Kidney (tissue), 14 donors: ENCODE data around the gene CMTM2. TPM values are rescaled to one million over a fixed set of nuclear protein-coding genes. Genes with fewer than 3 reads are reported as not detected.

Experiments used
- DNase-seq, 5 donors: peaks; one replicate each; pipeline ENCODE4 v3.0.0-alpha.2; 2013 to 2020
- FAIRE-seq: peaks from 2 replicates; lab custom pipeline; 2012; peaks lifted over from hg19 to GRCh38; lab: Jason Lieb, UNC
- H3K27ac ChIP-seq, 2 donors: one replicate each; pipeline ENCODE4 v1.7.0; 2013; ENCODE audit warnings: low read depth in 2 of 2, low read length in 2 of 2, inconsistent platforms in 1 of 2
- H3K27me3 ChIP-seq: one replicate; pipeline ENCODE4 v1.7.1; 2013; ENCODE audit warnings: low read length, inconsistent platforms; ENCODE audit not compliant: control insufficient read depth, insufficient read depth
- H3K36me3 ChIP-seq, 3 donors: one replicate each; pipeline versions ENCODE4 v1.7.0 to v1.7.1; 2013; ENCODE audit warnings: low read length in 3 of 3, control low read depth in 1 of 3, inconsistent platforms in 1 of 3; ENCODE audit not compliant: insufficient read depth in 3 of 3, control insufficient read depth in 2 of 3
- H3K4me1 ChIP-seq, 3 donors: one replicate each; pipeline versions ENCODE4 v1.7.0 to v1.7.1; 2013; ENCODE audit warnings: low read length in 3 of 3, inconsistent platforms in 1 of 3, low read depth in 1 of 3; ENCODE audit not compliant: control insufficient read depth in 2 of 3, insufficient read depth in 2 of 3
- H3K4me3 ChIP-seq, 3 donors: one replicate each; pipeline versions ENCODE4 v1.7.0 to v1.8.1; 2013; ENCODE audit warnings: low read length in 3 of 3, control low read depth in 1 of 3, inconsistent platforms in 1 of 3
- H3K9ac ChIP-seq, 3 donors: one replicate each; pipeline versions ENCODE4 v1.7.0 to v1.7.1; 2013; ENCODE audit warnings: low read length in 3 of 3, control low read depth in 1 of 3, inconsistent platforms in 1 of 3
- H3K9me3 ChIP-seq, 3 donors: one replicate each; pipeline versions ENCODE4 v1.7.0 to v1.7.1; 2013; ENCODE audit warnings: low read length in 3 of 3, control low read depth in 1 of 3, inconsistent platforms in 1 of 3; ENCODE audit not compliant: control insufficient read depth in 2 of 3, insufficient read depth in 1 of 3
- CTCF ChIP-seq: IDR thresholded peaks from 3 replicates; pipeline ENCODE4 v1.5.1; 2012; ENCODE audit warnings: mild to moderate bottlenecking, moderate library complexity, borderline replicate concordance; ENCODE audit not compliant: insufficient read depth; ENCODE audit errors: extremely low read depth
- intact Hi-C: fragments of 100-400 bp; cut with DNase I; formaldehyde crosslinking; loops from one replicate; pipeline ENCODE4 v1.11.1; 2022
- polyA plus RNA-seq: library from polyadenylated mRNA; stranded (reverse); fragments of 350-450 nt; fragmentation: Illumina TruSeq; extraction: RNeasy Lipid Tissue Mini Kit (QIAGEN cat#74804); gene quantifications from one replicate; pipeline ENCODE4 v1.2.3, GENCODE V29; 2014; ENCODE audit warnings: low read depth, low replicate concordance; ENCODE audit not compliant: insufficient read depth
- total RNA-seq: library from RNA; stranded (reverse); fragmentation: NEBNext Ultra II Directional; extraction: Animal tissue kit (Norgen Biotek cat#: 25700); gene quantifications from one replicate; pipeline ENCODE4 v1.2.1, GENCODE V29; 2021
- donor health status: control.
- donor health status: control.
- donor health status: control.
- donor health status: control.
- donor health status: control.
- donor health status: DM: yes; HTN: yes; CAD: no.
- donor health status: Normal renal cell carcinoma (clear cell type).

Gene CMTM2
- total and polyA plus RNA-seq, 2 donors from 2014 or later: 0.25 TPM; not detected in 1

- H3K4me1 ChIP-seq: peaks cover 0 to 14% (median 8%) of the 10 kb centered on the region in 3 donors
- FAIRE-seq (no peak), DNase-seq (peak in 1 of 5 donors; percentile 70)
- peak overlapping the region in 1 of 3 donors; percentile 40 for H3K9ac ChIP-seq
- no peak for TF ChIP-seq CTCF
- peaks cover 0 to 3% (median 0%) of the 10 kb centered on the region in 3 donors for H3K36me3 ChIP-seq
- intact Hi-C loops: loop anchor here (10.0 kb wide), 1 partner anchor 201 kb away; no protein-coding TSS in a partner anchor
- H3K4me3 ChIP-seq: peak overlapping the region in 2 of 3 donors; percentile 16 to 29
- no peak overlapping the region for H3K27ac ChIP-seq
- H3K27me3 ChIP-seq: no peaks in the 10 kb centered on the region
- no peaks in the 10 kb centered on the region for H3K9me3 ChIP-seq
Observed at GRCh38 chr16:66605979-66606751, 26.9 kb downstream of the CMTM2 start.

GRCh38 chr16:66608241-66609138 is 29.2 kb downstream of the CMTM2 start:
- DNase-seq (peak; percentile 92 to 95 (median 92)), FAIRE-seq (no peak)
- H3K27ac ChIP-seq: no peak overlapping the region
- no peaks in the 10 kb centered on the region for H3K9me3 ChIP-seq
- peaks cover 0 to 14% (median 8%) of the 10 kb centered on the region in 3 donors for H3K4me1 ChIP-seq
- intact Hi-C loops: loop anchor here (10.0 kb wide), 1 partner anchor 204 kb away; no protein-coding TSS in a partner anchor
- TF ChIP-seq CTCF: peak; percentile 75
- H3K9ac ChIP-seq: peak overlapping the region in 1 of 3 donors; percentile 28
- H3K4me3 ChIP-seq: no peak overlapping the region
- peaks cover 0 to 10% (median 3%) of the 10 kb centered on the region in 3 donors for H3K36me3 ChIP-seq
- H3K27me3 ChIP-seq: no peaks in the 10 kb centered on the region

GRCh38 chr16:66609139-66609510 is 29.9 kb downstream of the CMTM2 start:
- H3K36me3 ChIP-seq: peaks cover 0 to 10% (median 3%) of the 10 kb centered on the region in 3 donors
- intact Hi-C loops: loop anchor here (10.0 kb wide), 1 partner anchor 204 kb away; no protein-coding TSS in a partner anchor
- no peaks in the 10 kb centered on the region for H3K9me3 ChIP-seq
- H3K4me1 ChIP-seq: peaks cover 0 to 10% (median 8%) of the 10 kb centered on the region in 3 donors
- H3K4me3 ChIP-seq: no peak overlapping the region
- FAIRE-seq: no peak
- no peak for TF ChIP-seq CTCF
- H3K27me3 ChIP-seq: no peaks in the 10 kb centered on the region
- no peak overlapping the region for H3K27ac ChIP-seq
- peak overlapping the region in 1 of 3 donors; percentile 28 for H3K9ac ChIP-seq
- DNase-seq: peak in 1 of 5 donors; percentile 74
